ENCODE measurements around the gene PLCB4. TPM values are rescaled to one million over a fixed set of nuclear protein-coding genes. Genes with fewer than 3 reads are reported as not detected.
A peak's percentile ranks its signal among the peaks of the same experiment; 100 is the strongest.

The PLCB4 gene
- total and polyA plus RNA-seq, 2 experiments from 2014 or later = 6.5 to 16.1 TPM

GRCh38 chr20:9508696-9509178 is 439.9 kb downstream of the PLCB4 start:
- Histone ChIP-seq H3K9me2 (ENCODE audit: insufficient read depth) (no peaks in the 10 kb centered on the region), H3K36me3 (ENCODE audit: insufficient read depth) (no peaks in the 10 kb centered on the region), H3K79me2 (replicated peaks; ENCODE audit: insufficient read depth) (no peaks in the 10 kb centered on the region), H3K4me3 (peak overlapping the region; percentile 52), H3K4me1 (ENCODE audit: insufficient read depth) (peaks cover 55% of the 10 kb centered on the region), H3K27ac (ENCODE audit: low read depth) (no peak overlapping the region), H2AFZ (peak overlapping the region; percentile 94), H4K20me1 (replicated peaks; ENCODE audit: insufficient read depth) (0 out of 2 replicates have a peak, but pooled peaks cover 3% of the 10 kb centered on the region), H3K27me3 (ENCODE audit: insufficient read depth) (peaks cover 97% of the 10 kb centered on the region), H3K4me2 (peak overlapping the region; percentile 86), H3F3A (replicated peaks; ENCODE audit: low read depth) (no peaks in the 10 kb centered on the region; the same call in 1 of the 2 replicates)
- TF ChIP-seq CREB1 (CRISPR knock-in tag; IDR thresholded peaks at IDR 0.05; ENCODE audit: low read depth) (no peak), EZH2 (IDR thresholded peaks at IDR 0.05; ENCODE audit: low read depth, unreplicated experiment) (peak; percentile 57)
- Mint-ChIP-seq H3K36me3 (ENCODE audit: low read depth) (no peaks in the 10 kb centered on the region), H3K27ac (no peak overlapping the region), H3K9me3 (no peaks in the 10 kb centered on the region), H3K27me3 (ENCODE audit: insufficient read depth, low read depth, poor library complexity) (peaks cover 47% of the 10 kb centered on the region), H3K4me3 (peak overlapping the region; percentile 53; the same call in 2 of the 3 replicates), H3K4me1 (peaks cover 16% of the 10 kb centered on the region)
- ATAC-seq (peak; percentile 33), DNase-seq (ENCODE audit: low spot score) (peak; percentile 66)

GRCh38 chr20:9509246-9509645 is 440.4 kb downstream of the PLCB4 start:
- no peak for ATAC-seq
- Histone ChIP-seq H3F3A (replicated peaks; ENCODE audit: low read depth) (no peaks in the 10 kb centered on the region; the same call in 1 of the 2 replicates), H4K20me1 (replicated peaks; ENCODE audit: insufficient read depth) (0 out of 2 replicates have a peak, but pooled peaks cover 3% of the 10 kb centered on the region), H3K9me2 (ENCODE audit: insufficient read depth) (no peaks in the 10 kb centered on the region), H3K4me2 (peak overlapping the region; percentile 86), H3K4me3 (peak overlapping the region; percentile 52), H3K4me1 (ENCODE audit: insufficient read depth) (peaks cover 56% of the 10 kb centered on the region), H3K79me2 (replicated peaks; ENCODE audit: insufficient read depth) (no peaks in the 10 kb centered on the region), H2AFZ (peak overlapping the region; percentile 94; the same call in 1 of the 2 replicates), H3K36me3 (ENCODE audit: insufficient read depth) (no peaks in the 10 kb centered on the region), H3K27ac (ENCODE audit: low read depth) (no peak overlapping the region), H3K27me3 (ENCODE audit: insufficient read depth) (peaks cover 100% of the 10 kb centered on the region)
- Mint-ChIP-seq H3K27ac (no peak overlapping the region), H3K27me3 (ENCODE audit: insufficient read depth, low read depth, poor library complexity) (peaks cover 51% of the 10 kb centered on the region), H3K4me1 (peaks cover 16% of the 10 kb centered on the region), H3K9me3 (no peaks in the 10 kb centered on the region), H3K36me3 (ENCODE audit: low read depth) (no peaks in the 10 kb centered on the region), H3K4me3 (peak overlapping the region; percentile 53; the same call in 1 of the 3 replicates)
- no peak for DNase-seq (ENCODE audit: low spot score)
- no peak for TF ChIP-seq ETS1 (IDR thresholded peaks at IDR 0.05)
- TF ChIP-seq STAT1 (IDR thresholded peaks at IDR 0.05; ENCODE audit: unreplicated experiment) = no peak
- TF ChIP-seq ZNF462 (CRISPR knock-in tag; IDR thresholded peaks at IDR 0.05) = no peak
- TF ChIP-seq NANOG (IDR thresholded peaks at IDR 0.05; ENCODE audit: borderline replicate concordance) = no peak
- TF ChIP-seq ZNF114 (CRISPR knock-in tag; IDR thresholded peaks at IDR 0.05) = no peak
- TF ChIP-seq EZH2 (IDR thresholded peaks at IDR 0.05; ENCODE audit: low read depth, unreplicated experiment) = no peak
- no peak for TF ChIP-seq CTCF (conservative IDR thresholded peaks at IDR 0.05; ENCODE audit: low read depth in 2 of 2)
- TF ChIP-seq JUNB (IDR thresholded peaks at IDR 0.05; ENCODE audit: unreplicated experiment) = no peak
- TF ChIP-seq ZNF331 (CRISPR knock-in tag; IDR thresholded peaks at IDR 0.05; ENCODE audit: low read depth) = no peak
- TF ChIP-seq CREB1 (CRISPR knock-in tag; IDR thresholded peaks at IDR 0.05; ENCODE audit: low read depth) = no peak
- TF ChIP-seq EZH2phosphoT487 (IDR thresholded peaks at IDR 0.05; ENCODE audit: unreplicated experiment) = no peak
- no peak for TF ChIP-seq POLR2AphosphoS5 (IDR thresholded peaks at IDR 0.05; ENCODE audit: low read depth)

Data from GM23338 (cell line).